HuH-7.5 (cell line): ENCODE data around the gene ZNRF3.
A peak's percentile ranks its signal among the peaks of the same experiment; 100 is the strongest.
"Not testable (repeated sequence)": the region's sequence is repeated elsewhere in the genome, so short reads cannot be mapped to it uniquely, and the experiment has no call there.

ENCODE experiments used
- DNase-seq: peaks from one replicate; pipeline ENCODE4 v3.0.0; 2011; ENCODE audit warnings: low spot score

The ZNRF3 gene

GRCh38 chr22:28882878-28883656 is at the start of gene ZNRF3:
Gene ZNRF3, plus strand, starts transcription at chr22:28883572. Its CDS starts 195 bp downstream, at chr22:28883767.
- peak; percentile 92 for DNase-seq

GRCh38 chr22:28835630-28836189 is 47.7 kb upstream of the ZNRF3 start:
- DNase-seq: no peak

- no peak for DNase-seq
Measured at GRCh38 chr22:28837640-28838039, 45.7 kb upstream of the ZNRF3 start.

GRCh38 chr22:28838971-28839370 is 44.4 kb upstream of the ZNRF3 start:
- DNase-seq: no peak

- DNase-seq: peak; percentile 37
Measured at GRCh38 chr22:28841111-28841510, 42.3 kb upstream of the ZNRF3 start.

- no peak for DNase-seq
Measured at GRCh38 chr22:28843633-28844032, 39.7 kb upstream of the ZNRF3 start.

- not testable (repeated sequence) for DNase-seq
Measured at GRCh38 chr22:28844277-28844676, 39.1 kb upstream of the ZNRF3 start.

GRCh38 chr22:28846994-28847393 is 36.4 kb upstream of the ZNRF3 start:
- DNase-seq: no peak

GRCh38 chr22:28855355-28856094 is 27.8 kb upstream of the ZNRF3 start:
- peak; percentile 79 for DNase-seq

- no peak for DNase-seq
Measured at GRCh38 chr22:28856095-28856455, 27.3 kb upstream of the ZNRF3 start.

- DNase-seq: no peak
Measured at GRCh38 chr22:28857288-28857687, 26.1 kb upstream of the ZNRF3 start.

GRCh38 chr22:28864878-28865596 is 18.3 kb upstream of the ZNRF3 start:
- DNase-seq: no peak

GRCh38 chr22:28867191-28867590 is 16.2 kb upstream of the ZNRF3 start:
- DNase-seq: no peak

- DNase-seq: not testable (repeated sequence)
Measured at GRCh38 chr22:28868389-28868788, 15.0 kb upstream of the ZNRF3 start.

GRCh38 chr22:28869736-28870135 is 13.6 kb upstream of the ZNRF3 start:
- DNase-seq: no peak

- no peak for DNase-seq
Measured at GRCh38 chr22:28873183-28873963, 10.0 kb upstream of the ZNRF3 start.

- no peak for DNase-seq
Measured at GRCh38 chr22:28874061-28874460, 9.3 kb upstream of the ZNRF3 start.

- DNase-seq: no peak
Measured at GRCh38 chr22:28874811-28875320, 8.5 kb upstream of the ZNRF3 start.

GRCh38 chr22:28882545-28882877 is 861 bp upstream of the ZNRF3 start:
- DNase-seq: no peak

- DNase-seq: no peak
Measured at GRCh38 chr22:28883657-28883916, 215 bp downstream of the ZNRF3 start.

- DNase-seq: peak; percentile 73
Measured at GRCh38 chr22:28883917-28884746, 760 bp downstream of the ZNRF3 start.
